Measurements from ENCODE around the gene CHCHD1. TPM values are rescaled to one million over a fixed set of nuclear protein-coding genes. Genes with fewer than 3 reads are reported as not detected.

Gene CHCHD1
- total and polyA plus RNA-seq, 2 experiments from 2014 or later = 40.6 to 187 TPM

DNA sequence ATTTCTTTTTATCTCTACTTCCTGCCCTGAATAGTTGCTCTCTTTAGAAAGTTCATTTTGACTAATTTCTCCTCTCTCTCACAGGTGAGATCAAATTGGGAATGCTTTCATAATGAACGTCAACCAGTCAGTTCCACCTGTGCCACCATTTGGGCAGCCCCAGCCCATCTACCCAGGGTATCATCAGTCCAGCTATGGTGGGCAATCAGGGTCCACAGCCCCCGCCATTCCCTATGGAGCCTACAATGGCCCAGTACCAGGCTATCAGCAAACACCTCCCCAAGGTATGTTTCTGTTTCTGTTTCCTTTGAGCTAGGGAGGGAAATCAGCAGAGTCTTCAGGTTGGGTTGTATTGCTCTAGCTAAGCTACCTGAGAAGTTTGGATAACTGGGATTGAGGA lies 35.1 kb upstream of the CHCHD1 start:
- Histone ChIP-seq H3K9me2 (ENCODE audit: insufficient read depth) (no peaks in the 10 kb centered on the region), H3K27me3 (ENCODE audit: insufficient read depth) (no peaks in the 10 kb centered on the region), H3K4me1 (ENCODE audit: insufficient read depth) (peaks cover 15% of the 10 kb centered on the region), H3K4me2 (no peak overlapping the region), H3F3A (replicated peaks; ENCODE audit: low read depth) (peaks cover 13% of the 10 kb centered on the region), H3K36me3 (ENCODE audit: insufficient read depth) (peaks cover 4% of the 10 kb centered on the region; the same call in 1 of the 2 replicates), H3K79me2 (replicated peaks; ENCODE audit: insufficient read depth) (peaks cover 30% of the 10 kb centered on the region), H3K4me3 (no peak overlapping the region), H3K27ac (ENCODE audit: low read depth) (no peak overlapping the region), H4K20me1 (replicated peaks; ENCODE audit: insufficient read depth) (peaks cover 6% of the 10 kb centered on the region), H2AFZ (no peak overlapping the region)
- DNase-seq (ENCODE audit: low spot score) = no peak
- no peak overlapping the region for H3K4me3 Mint-ChIP-seq
- peaks cover 3% of the 10 kb centered on the region for H3K27me3 Mint-ChIP-seq (ENCODE audit: insufficient read depth, low read depth, poor library complexity)
- TF ChIP-seq ZNF114 (CRISPR knock-in tag; IDR thresholded peaks at IDR 0.05) = no peak
- TF ChIP-seq JUNB (IDR thresholded peaks at IDR 0.05; ENCODE audit: unreplicated experiment) = no peak
- TF ChIP-seq EZH2phosphoT487 (IDR thresholded peaks at IDR 0.05; ENCODE audit: unreplicated experiment) = no peak
- TF ChIP-seq, protein P1, sequence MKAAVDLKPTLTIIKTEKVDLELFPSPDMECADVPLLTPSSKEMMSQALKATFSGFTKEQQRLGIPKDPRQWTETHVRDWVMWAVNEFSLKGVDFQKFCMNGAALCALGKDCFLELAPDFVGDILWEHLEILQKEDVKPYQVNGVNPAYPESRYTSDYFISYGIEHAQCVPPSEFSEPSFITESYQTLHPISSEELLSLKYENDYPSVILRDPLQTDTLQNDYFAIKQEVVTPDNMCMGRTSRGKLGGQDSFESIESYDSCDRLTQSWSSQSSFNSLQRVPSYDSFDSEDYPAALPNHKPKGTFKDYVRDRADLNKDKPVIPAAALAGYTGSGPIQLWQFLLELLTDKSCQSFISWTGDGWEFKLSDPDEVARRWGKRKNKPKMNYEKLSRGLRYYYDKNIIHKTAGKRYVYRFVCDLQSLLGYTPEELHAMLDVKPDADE (IDR thresholded peaks at IDR 0.05) = no peak
- TF ChIP-seq, protein P2, sequence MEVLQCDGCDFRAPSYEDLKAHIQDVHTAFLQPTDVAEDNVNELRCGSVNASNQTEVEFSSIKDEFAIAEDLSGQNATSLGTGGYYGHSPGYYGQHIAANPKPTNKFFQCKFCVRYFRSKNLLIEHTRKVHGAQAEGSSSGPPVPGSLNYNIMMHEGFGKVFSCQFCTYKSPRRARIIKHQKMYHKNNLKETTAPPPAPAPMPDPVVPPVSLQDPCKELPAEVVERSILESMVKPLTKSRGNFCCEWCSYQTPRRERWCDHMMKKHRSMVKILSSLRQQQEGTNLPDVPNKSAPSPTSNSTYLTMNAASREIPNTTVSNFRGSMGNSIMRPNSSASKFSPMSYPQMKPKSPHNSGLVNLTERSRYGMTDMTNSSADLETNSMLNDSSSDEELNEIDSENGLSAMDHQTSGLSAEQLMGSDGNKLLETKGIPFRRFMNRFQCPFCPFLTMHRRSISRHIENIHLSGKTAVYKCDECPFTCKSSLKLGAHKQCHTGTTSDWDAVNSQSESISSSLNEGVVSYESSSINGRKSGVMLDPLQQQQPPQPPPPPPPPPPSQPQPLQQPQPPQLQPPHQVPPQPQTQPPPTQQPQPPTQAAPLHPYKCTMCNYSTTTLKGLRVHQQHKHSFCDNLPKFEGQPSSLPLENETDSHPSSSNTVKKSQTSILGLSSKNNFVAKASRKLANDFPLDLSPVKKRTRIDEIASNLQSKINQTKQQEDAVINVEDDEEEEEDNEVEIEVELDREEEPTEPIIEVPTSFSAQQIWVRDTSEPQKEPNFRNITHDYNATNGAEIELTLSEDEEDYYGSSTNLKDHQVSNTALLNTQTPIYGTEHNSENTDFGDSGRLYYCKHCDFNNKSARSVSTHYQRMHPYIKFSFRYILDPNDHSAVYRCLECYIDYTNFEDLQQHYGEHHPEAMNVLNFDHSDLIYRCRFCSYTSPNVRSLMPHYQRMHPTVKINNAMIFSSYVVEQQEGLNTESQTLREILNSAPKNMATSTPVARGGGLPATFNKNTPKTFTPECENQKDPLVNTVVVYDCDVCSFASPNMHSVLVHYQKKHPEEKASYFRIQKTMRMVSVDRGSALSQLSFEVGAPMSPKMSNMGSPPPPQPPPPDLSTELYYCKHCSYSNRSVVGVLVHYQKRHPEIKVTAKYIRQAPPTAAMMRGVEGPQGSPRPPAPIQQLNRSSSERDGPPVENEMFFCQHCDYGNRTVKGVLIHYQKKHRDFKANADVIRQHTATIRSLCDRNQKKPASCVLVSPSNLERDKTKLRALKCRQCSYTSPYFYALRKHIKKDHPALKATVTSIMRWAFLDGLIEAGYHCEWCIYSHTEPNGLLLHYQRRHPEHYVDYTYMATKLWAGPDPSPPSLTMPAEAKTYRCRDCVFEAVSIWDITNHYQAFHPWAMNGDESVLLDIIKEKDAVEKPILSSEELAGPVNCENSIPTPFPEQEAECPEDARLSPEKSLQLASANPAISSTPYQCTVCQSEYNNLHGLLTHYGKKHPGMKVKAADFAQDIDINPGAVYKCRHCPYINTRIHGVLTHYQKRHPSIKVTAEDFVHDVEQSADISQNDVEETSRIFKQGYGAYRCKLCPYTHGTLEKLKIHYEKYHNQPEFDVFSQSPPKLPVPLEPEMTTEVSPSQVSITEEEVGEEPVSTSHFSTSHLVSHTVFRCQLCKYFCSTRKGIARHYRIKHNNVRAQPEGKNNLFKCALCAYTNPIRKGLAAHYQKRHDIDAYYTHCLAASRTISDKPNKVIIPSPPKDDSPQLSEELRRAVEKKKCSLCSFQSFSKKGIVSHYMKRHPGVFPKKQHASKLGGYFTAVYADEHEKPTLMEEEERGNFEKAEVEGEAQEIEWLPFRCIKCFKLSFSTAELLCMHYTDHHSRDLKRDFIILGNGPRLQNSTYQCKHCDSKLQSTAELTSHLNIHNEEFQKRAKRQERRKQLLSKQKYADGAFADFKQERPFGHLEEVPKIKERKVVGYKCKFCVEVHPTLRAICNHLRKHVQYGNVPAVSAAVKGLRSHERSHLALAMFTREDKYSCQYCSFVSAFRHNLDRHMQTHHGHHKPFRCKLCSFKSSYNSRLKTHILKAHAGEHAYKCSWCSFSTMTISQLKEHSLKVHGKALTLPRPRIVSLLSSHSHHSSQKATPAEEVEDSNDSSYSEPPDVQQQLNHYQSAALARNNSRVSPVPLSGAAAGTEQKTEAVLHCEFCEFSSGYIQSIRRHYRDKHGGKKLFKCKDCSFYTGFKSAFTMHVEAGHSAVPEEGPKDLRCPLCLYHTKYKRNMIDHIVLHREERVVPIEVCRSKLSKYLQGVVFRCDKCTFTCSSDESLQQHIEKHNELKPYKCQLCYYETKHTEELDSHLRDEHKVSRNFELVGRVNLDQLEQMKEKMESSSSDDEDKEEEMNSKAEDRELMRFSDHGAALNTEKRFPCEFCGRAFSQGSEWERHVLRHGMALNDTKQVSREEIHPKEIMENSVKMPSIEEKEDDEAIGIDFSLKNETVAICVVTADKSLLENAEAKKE (CRISPR knock-in tag; IDR thresholded peaks at IDR 0.05) = no peak
- TF ChIP-seq, protein P3, sequence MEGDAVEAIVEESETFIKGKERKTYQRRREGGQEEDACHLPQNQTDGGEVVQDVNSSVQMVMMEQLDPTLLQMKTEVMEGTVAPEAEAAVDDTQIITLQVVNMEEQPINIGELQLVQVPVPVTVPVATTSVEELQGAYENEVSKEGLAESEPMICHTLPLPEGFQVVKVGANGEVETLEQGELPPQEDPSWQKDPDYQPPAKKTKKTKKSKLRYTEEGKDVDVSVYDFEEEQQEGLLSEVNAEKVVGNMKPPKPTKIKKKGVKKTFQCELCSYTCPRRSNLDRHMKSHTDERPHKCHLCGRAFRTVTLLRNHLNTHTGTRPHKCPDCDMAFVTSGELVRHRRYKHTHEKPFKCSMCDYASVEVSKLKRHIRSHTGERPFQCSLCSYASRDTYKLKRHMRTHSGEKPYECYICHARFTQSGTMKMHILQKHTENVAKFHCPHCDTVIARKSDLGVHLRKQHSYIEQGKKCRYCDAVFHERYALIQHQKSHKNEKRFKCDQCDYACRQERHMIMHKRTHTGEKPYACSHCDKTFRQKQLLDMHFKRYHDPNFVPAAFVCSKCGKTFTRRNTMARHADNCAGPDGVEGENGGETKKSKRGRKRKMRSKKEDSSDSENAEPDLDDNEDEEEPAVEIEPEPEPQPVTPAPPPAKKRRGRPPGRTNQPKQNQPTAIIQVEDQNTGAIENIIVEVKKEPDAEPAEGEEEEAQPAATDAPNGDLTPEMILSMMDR (conservative IDR thresholded peaks at IDR 0.05; ENCODE audit: low read depth in 2 of 2) = no peak
- H3K36me3 Mint-ChIP-seq (ENCODE audit: low read depth) = peaks cover 10% of the 10 kb centered on the region
- peaks cover 21% of the 10 kb centered on the region for H3K4me1 Mint-ChIP-seq
- ATAC-seq = no peak
- no peaks in the 10 kb centered on the region for H3K9me3 Mint-ChIP-seq
- H3K27ac Mint-ChIP-seq = no peak overlapping the region
